Astrocyte (in vitro differentiated cells and primary cell): Measurements from ENCODE around the gene TAF6L. TPM values are rescaled to one million over a fixed set of nuclear protein-coding genes. Genes with fewer than 3 reads are reported as not detected.

Experiments used
- DNase-seq: peaks from one replicate; pipeline ENCODE4 v3.0.0-alpha.2; 2010; ENCODE audit warnings: low read depth
- FAIRE-seq: peaks from 2 replicates; lab custom pipeline; 2011; peaks lifted over from hg19 to GRCh38; lab: Jason Lieb, UNC
- H2AFZ ChIP-seq: 2 replicates; pipeline ENCODE4 v1.6.0; 2012; ENCODE audit warnings: low read depth, low read length, inconsistent platforms
- H3K27ac ChIP-seq: 2 replicates; pipeline ENCODE4 v1.5.1; 2011; ENCODE audit warnings: low read depth, low read length, inconsistent platforms
- H3K27me3 ChIP-seq: 2 replicates; pipeline ENCODE4 v1.6.0; 2011; ENCODE audit warnings: low read length, inconsistent platforms; ENCODE audit not compliant: insufficient read depth
- H3K36me3 ChIP-seq: 2 replicates; pipeline ENCODE4 v1.5.1; 2011; ENCODE audit warnings: low read length, inconsistent platforms; ENCODE audit not compliant: insufficient read depth
- H3K4me1 ChIP-seq: 2 replicates; pipeline ENCODE4 v1.5.1; 2011; ENCODE audit warnings: low read length, inconsistent platforms; ENCODE audit not compliant: insufficient read depth
- H3K4me2 ChIP-seq: 2 replicates; pipeline ENCODE4 v1.6.0; 2012; ENCODE audit warnings: low read length, inconsistent platforms
- H3K4me3 ChIP-seq: 2 replicates; pipeline ENCODE4 v1.5.1; 2011; ENCODE audit warnings: low read depth, mild to moderate bottlenecking, low read length, inconsistent platforms; ENCODE audit not compliant: insufficient read depth
- H3K79me2 ChIP-seq: 2 replicates; pipeline ENCODE4 v1.6.0; 2012; ENCODE audit warnings: mild to moderate bottlenecking, low read length, inconsistent platforms; ENCODE audit not compliant: insufficient read depth
- H3K9ac ChIP-seq: 2 replicates; pipeline ENCODE4 v1.6.0; 2012; ENCODE audit warnings: mild to moderate bottlenecking, low read length, inconsistent platforms
- H3K9me3 ChIP-seq: 2 replicates; pipeline ENCODE4 v1.5.1; 2012; ENCODE audit warnings: low read depth, mild to moderate bottlenecking, low read length, inconsistent platforms; ENCODE audit not compliant: insufficient read depth
- H4K20me1 ChIP-seq: 2 replicates; pipeline ENCODE4 v1.6.0; 2012; ENCODE audit warnings: low read length, inconsistent platforms; ENCODE audit not compliant: insufficient read depth
- H3K27ac Mint-ChIP-seq: one replicate; pipeline ENCODE4 v1.8.0; 2021; ENCODE audit warnings: mild to moderate bottlenecking, mixed read lengths; ENCODE audit not compliant: unreplicated experiment
- H3K27me3 Mint-ChIP-seq: one replicate; pipeline ENCODE4 v1.8.0; 2021; ENCODE audit warnings: low read depth, mixed read lengths; ENCODE audit not compliant: unreplicated experiment
- H3K36me3 Mint-ChIP-seq: one replicate; pipeline ENCODE4 v1.8.0; 2021; ENCODE audit warnings: low read depth, mixed read lengths; ENCODE audit not compliant: unreplicated experiment
- H3K4me1 Mint-ChIP-seq: one replicate; pipeline ENCODE4 v1.8.0; 2021; ENCODE audit warnings: low read depth, mixed read lengths; ENCODE audit not compliant: unreplicated experiment
- H3K4me3 Mint-ChIP-seq: one replicate; pipeline ENCODE4 v1.8.0; 2021; ENCODE audit warnings: mild to moderate bottlenecking, moderate library complexity, mixed read lengths; ENCODE audit not compliant: unreplicated experiment
- H3K9me3 Mint-ChIP-seq: one replicate; pipeline ENCODE4 v1.8.0; 2021; ENCODE audit warnings: mild to moderate bottlenecking, mixed read lengths; ENCODE audit not compliant: unreplicated experiment
- EZH2 ChIP-seq: IDR thresholded peaks from 2 replicates; pipeline ENCODE4 v1.6.1; 2012; ENCODE audit warnings: mild to moderate bottlenecking, low read length, inconsistent platforms; ENCODE audit not compliant: insufficient read depth
- total RNA-seq: library from RNA; stranded (reverse); gene quantifications from 2 replicates; pipeline ENCODE4 v1.2.1, GENCODE V29; 2021
- TF ChIP-seq, protein P1 (sequence below): IDR thresholded peaks from 2 replicates; pipeline ENCODE4 v1.5.1; 2011; ENCODE audit warnings: low read depth, mild to moderate bottlenecking, inconsistent platforms, low read length, moderate library complexity; ENCODE audit not compliant: insufficient read depth

The TAF6L gene
- total RNA-seq, 1 donor from 2014 or later: 14.7 TPM

DNA sequence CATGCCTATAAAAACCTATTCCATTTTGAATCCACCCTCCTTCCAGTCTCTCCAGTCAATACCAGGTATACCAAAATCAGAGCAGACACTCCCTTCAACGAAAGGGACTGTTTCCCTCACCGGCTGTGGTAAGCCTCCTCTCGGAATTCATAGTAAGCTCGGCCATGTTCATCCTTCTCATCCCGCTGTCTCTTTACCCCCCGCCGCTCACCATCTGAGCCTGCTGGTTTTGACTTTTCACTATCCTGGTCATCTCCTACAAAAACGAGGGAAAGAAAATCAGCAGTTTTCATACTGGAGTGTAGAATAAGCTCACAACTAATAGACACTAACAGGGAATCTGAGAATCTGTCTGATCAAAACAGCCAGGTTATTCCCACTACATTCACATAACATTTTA is 47.0 kb upstream of the TAF6L start:
- no peak overlapping the region for H3K27ac ChIP-seq
- H3K36me3 ChIP-seq: peaks cover 44% of the 10 kb centered on the region
- peaks cover 81% of the 10 kb centered on the region for H3K79me2 ChIP-seq
- peak overlapping the region; percentile 54 for H3K27ac Mint-ChIP-seq
- peaks cover 28% of the 10 kb centered on the region for H3K36me3 Mint-ChIP-seq
- H3K4me2 ChIP-seq: peak overlapping the region; percentile 98
- peak overlapping the region; percentile 93 for H3K4me3 Mint-ChIP-seq
- no peaks in the 10 kb centered on the region for H3K27me3 Mint-ChIP-seq
- peak overlapping the region; percentile 93 for H3K9ac ChIP-seq
- no peaks in the 10 kb centered on the region for H3K27me3 ChIP-seq
- H3K9me3 ChIP-seq: no peaks in the 10 kb centered on the region
- H3K4me1 ChIP-seq: peaks cover 11% of the 10 kb centered on the region
- H2AFZ ChIP-seq: no peak overlapping the region
- H3K4me3 ChIP-seq: peak overlapping the region; percentile 90
- no peaks in the 10 kb centered on the region for H3K9me3 Mint-ChIP-seq
- H4K20me1 ChIP-seq: peaks cover 68% of the 10 kb centered on the region
- peaks cover 21% of the 10 kb centered on the region for H3K4me1 Mint-ChIP-seq
- FAIRE-seq (no peak), DNase-seq (no peak)
- TF ChIP-seq, protein P1, sequence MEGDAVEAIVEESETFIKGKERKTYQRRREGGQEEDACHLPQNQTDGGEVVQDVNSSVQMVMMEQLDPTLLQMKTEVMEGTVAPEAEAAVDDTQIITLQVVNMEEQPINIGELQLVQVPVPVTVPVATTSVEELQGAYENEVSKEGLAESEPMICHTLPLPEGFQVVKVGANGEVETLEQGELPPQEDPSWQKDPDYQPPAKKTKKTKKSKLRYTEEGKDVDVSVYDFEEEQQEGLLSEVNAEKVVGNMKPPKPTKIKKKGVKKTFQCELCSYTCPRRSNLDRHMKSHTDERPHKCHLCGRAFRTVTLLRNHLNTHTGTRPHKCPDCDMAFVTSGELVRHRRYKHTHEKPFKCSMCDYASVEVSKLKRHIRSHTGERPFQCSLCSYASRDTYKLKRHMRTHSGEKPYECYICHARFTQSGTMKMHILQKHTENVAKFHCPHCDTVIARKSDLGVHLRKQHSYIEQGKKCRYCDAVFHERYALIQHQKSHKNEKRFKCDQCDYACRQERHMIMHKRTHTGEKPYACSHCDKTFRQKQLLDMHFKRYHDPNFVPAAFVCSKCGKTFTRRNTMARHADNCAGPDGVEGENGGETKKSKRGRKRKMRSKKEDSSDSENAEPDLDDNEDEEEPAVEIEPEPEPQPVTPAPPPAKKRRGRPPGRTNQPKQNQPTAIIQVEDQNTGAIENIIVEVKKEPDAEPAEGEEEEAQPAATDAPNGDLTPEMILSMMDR: no peak
- no peak for TF ChIP-seq EZH2

DNA sequence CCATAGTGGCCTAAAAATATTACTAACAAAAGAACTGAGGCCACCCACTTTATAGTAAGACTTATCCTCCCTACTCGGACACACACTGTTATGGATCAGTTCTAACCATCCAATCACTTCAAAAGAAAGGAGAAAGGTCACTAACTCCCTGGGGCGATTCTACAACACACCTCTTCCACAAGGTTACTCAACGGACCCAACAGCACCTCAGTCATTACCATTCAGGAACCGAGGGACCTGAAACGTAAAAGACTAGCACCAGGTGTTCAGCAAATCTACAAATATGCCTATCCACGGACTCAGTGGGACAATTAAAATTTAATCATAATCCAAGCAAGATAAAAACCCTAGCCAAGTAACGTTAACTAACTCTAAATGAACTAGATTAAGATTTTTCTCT is 45.5 kb upstream of the TAF6L start:
- peaks cover 25% of the 10 kb centered on the region for H3K4me1 Mint-ChIP-seq
- TF ChIP-seq, protein P1: no peak
- no peak for TF ChIP-seq EZH2

DNA sequence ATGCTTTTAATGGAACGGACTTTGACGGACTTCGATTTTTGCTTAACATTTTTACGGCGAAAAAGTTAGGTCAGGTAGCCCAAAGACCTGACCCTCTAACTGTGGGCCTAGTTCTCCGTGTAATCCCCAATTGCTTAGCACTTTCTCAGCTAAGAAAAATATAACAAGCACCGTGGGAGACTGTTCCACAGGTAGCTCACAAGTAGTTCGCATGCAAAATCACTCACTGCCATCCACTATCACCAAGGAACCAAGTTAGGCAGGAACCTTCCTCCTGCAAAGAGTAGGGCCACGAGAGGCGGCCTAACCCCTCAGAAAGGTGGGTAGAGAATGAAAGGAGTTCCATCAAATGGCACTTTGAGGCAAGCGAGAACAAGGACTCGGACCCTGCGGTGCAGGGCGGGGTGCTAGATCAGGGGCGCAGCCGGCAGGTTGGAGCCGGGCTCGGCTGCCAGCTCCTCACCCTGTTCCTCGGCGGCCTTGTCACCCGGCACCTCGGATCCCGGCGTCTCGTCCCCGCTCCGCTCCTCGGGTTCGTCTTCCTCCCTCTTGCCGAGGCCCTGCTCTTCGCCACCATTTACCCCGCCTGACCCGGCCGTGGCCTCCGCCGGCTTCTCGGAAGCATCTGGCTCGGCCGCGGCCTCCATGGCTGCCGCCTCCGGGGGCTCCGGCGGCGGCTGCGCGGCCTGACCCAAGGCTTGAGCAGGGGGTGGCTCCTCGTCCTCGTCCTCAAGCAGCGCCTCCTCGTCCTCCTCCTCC is 44.9 kb upstream of the TAF6L start:
- no peaks in the 10 kb centered on the region for H3K9me3 Mint-ChIP-seq
- peak overlapping the region; percentile 93 for H3K4me3 Mint-ChIP-seq
- Histone ChIP-seq H3K79me2 (peaks cover 84% of the 10 kb centered on the region), H3K4me2 (peak overlapping the region; percentile 98), H3K27me3 (no peaks in the 10 kb centered on the region), H3K4me1 (peaks cover 11% of the 10 kb centered on the region), H4K20me1 (peaks cover 59% of the 10 kb centered on the region), H3K36me3 (peaks cover 25% of the 10 kb centered on the region), H3K9ac (peak overlapping the region; percentile 93), H2AFZ (peak overlapping the region; percentile 55), H3K27ac (peak overlapping the region; percentile 95), H3K9me3 (no peaks in the 10 kb centered on the region), H3K4me3 (peak overlapping the region; percentile 90)
- no peak for TF ChIP-seq EZH2
- TF ChIP-seq, protein P1: no peak
- H3K27ac Mint-ChIP-seq: peak overlapping the region; percentile 54
- DNase-seq (no peak), FAIRE-seq (no peak)
- peaks cover 19% of the 10 kb centered on the region for H3K36me3 Mint-ChIP-seq
- no peaks in the 10 kb centered on the region for H3K27me3 Mint-ChIP-seq
- H3K4me1 Mint-ChIP-seq: peaks cover 25% of the 10 kb centered on the region

More for the DNA sequence above, 45.5 kb upstream of the TAF6L start:
- Histone ChIP-seq H3K27me3 (no peaks in the 10 kb centered on the region), H2AFZ (no peak overlapping the region), H3K27ac (peak overlapping the region; percentile 95), H3K4me3 (peak overlapping the region; percentile 90), H3K4me1 (peaks cover 11% of the 10 kb centered on the region), H3K9ac (peak overlapping the region; percentile 93), H3K79me2 (peaks cover 85% of the 10 kb centered on the region), H3K9me3 (no peaks in the 10 kb centered on the region), H3K4me2 (peak overlapping the region; percentile 98), H3K36me3 (peaks cover 32% of the 10 kb centered on the region), H4K20me1 (peaks cover 59% of the 10 kb centered on the region)
- H3K4me3 Mint-ChIP-seq: peak overlapping the region; percentile 93
- no peaks in the 10 kb centered on the region for H3K27me3 Mint-ChIP-seq
- FAIRE-seq (no peak), DNase-seq (no peak)
- H3K27ac Mint-ChIP-seq: peak overlapping the region; percentile 54
- no peaks in the 10 kb centered on the region for H3K9me3 Mint-ChIP-seq
- H3K36me3 Mint-ChIP-seq: peaks cover 24% of the 10 kb centered on the region
